HG03558 (cell line): ENCODE measurements around the gene HRG.
"Not testable (repeated sequence)": the region's sequence is repeated elsewhere in the genome, so short reads cannot be mapped to it uniquely, and the experiment has no call there.

Experiments used
- ATAC-seq: cut with Tn5 transposase; IDR thresholded peaks from one replicate; pipeline ENCODE4 v1.9.1; 2021; ENCODE audit warnings: moderate number of reproducible peaks; ENCODE audit not compliant: unreplicated experiment; ENCODE audit errors: extremely low read depth

Gene HRG

DNA sequence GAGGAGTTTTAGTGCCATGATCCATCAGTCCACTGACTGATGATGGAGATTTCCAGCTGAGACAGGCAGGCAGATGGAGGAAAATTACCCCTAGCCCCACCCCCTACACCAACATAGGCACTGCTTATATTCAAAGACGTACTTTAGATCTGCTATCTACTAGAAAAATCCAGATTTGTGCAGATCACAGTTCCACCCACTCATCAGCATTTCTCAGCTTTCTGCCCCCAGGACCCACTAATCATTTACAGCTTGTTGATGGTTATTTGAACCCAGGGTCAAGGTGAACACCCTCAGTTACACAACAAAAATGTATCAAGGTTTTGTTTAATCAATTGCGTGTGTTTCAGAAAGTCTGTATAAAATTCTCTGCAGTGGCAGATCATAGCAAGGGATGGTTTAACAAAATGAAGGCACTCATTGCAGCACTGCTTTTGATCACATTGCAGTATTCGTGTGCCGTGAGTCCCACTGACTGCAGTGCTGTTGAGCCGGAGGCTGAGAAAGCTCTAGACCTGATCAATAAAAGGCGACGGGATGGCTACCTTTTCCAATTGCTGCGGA is at the start of gene HRG:
TSS of gene HRG (plus strand) at position 390 of the 564 bp plus-strand sequence. CDS start at position 408, 18 bp downstream.
- no peak for ATAC-seq

DNA sequence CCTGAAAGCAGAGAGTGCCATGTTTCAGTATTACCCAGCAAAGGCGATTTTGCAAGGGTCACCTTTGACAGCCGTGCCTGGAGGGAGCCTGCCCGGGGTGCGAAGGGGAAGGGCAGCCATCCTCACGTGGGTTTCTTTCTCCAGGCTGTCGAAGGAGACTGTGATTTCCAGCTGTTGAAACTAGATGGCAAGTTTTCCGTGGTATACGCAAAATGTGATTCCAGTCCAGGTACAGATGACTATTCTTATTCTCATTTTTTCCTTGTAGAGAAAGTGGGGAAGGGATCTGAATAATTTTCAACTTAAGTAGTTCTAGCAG is 49.6 kb upstream of the HRG start:
- ATAC-seq, result no peak

DNA sequence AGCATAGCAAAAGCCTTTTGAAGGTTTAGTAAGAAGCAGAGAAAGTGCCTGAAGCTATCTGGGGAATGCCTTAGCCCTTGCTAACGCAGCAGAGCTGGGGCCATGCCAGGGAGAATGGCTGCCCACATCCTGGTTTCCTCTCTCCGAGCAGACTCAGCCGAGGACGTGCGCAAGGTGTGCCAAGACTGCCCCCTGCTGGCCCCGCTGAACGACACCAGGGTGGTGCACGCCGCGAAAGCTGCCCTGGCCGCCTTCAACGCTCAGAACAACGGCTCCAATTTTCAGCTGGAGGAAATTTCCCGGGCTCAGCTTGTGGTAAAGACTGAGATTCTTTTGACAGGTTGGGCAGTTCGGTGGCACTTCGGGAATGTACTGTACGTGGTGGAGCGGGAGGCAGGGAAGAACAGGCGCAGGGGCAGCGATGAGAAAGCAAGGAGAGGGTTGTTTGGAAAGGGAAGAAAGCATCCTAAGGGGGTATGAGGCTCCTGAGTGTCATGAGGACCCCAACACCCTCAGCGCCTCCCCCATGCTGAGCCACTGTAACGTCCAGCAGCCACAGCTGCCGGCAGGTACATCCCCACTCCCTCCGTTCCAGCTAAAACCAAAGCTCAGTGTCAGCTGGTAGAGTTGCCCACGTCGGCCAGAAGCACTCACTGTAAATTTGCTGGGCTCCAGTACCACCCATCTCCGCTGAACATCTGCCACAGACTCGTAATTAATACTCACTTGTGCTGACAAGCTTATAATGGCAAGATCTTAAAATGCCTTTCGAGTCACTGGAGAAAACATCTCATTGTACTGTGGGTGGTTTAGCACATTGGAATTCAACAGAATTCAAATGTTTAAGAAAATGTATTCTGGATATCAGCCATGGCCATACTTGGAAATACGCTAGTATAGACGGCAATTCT is 48.5 kb upstream of the HRG start:
- ATAC-seq, result peak; percentile 52

GRCh38 chr3:186618318-186618938 is 47.4 kb upstream of the HRG start:
- no peak for ATAC-seq

- no peak for ATAC-seq
Measured at GRCh38 chr3:186619787-186620212, 46.0 kb upstream of the HRG start.

DNA sequence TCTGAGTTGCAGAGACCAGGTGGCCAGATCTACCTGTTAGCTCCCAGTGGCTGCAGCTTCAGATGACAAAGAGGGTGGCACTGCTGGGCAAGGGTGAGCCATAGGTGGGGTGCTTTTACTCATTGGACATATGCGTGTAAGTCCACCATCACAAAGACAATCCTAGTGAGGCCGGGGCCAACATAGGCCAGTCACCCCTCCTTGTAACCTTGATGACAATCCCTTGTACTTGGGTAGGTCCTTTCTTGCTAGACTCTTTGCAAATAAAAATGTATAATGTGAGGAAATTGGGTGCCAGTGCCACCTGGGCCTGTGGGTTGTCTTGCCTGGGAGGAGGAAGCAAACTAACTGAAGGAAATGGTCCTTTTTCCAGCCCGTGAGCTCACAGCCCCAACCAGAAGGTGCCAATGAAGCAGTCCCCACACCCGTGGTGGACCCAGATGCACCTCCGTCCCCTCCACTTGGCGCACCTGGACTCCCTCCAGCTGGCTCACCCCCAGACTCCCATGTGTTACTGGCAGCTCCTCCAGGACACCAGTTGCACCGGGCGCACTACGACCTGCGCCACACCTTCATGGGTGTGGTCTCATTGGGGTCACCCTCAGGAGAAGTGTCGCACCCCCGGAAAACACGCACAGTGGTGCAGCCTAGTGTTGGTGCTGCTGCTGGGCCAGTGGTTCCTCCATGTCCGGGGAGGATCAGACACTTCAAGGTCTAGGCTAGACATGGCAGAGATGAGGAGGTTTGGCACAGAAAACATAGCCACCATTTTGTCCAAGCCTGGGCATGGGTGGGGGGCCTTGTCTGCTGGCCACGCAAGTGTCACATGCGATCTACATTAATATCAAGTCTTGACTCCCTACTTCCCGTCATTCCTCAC is 45.4 kb upstream of the HRG start:
- no peak for ATAC-seq

- no peak for ATAC-seq
Measured at GRCh38 chr3:186621894-186622650, 43.7 kb upstream of the HRG start.

DNA sequence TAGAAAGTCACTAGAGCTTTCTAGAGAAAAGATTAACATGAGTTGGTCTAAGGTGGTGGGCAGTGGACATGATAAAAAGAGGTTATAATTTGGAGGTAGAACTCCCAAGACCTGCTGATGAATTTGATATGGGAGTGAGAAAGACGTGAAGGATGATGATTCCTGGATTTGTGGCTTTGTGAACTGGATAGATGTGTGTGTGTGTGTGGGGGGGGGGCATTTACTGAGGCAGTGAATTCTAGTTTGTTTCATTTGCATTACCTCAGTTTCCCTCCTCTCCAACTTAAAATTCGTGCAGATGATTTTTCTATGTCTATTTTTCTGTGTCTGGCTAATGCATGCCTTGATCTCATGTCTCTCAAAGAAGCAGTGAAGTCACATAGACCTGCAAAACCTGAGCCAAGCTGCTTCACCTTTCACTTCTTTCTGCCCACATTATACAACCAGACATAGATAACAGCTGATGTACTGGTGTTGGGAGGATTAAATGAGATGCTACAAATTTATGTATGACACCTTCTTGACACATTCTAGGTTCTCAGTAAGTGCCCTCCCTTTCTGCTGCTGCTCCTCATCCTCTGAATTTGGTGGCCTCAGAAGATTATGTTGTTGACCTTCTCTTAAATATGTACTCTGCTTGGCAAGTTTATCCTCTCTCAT is 43.0 kb upstream of the HRG start:
- no peak for ATAC-seq

DNA sequence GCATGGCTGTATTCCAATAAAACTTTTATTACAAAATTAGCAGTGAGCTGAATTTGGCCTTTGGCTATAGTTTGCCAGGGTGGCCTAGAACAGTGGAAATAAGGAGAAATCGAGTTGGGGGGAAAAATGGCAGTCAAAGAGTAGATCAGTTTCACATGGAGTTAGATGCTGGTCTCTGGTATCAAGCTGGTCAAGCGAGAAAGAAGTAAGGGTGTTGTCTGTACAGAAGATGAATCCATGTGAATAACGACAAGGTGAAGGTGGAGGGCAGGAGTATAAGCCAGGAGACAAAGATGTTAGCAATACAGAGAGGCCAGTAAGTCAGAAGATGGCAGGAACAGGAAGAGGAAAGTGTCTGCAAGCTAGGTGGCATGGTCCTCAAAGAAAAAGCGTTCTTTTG is 41.2 kb upstream of the HRG start:
- ATAC-seq, result no peak

GRCh38 chr3:186625600-186626042 is 40.2 kb upstream of the HRG start:
- no peak for ATAC-seq

DNA sequence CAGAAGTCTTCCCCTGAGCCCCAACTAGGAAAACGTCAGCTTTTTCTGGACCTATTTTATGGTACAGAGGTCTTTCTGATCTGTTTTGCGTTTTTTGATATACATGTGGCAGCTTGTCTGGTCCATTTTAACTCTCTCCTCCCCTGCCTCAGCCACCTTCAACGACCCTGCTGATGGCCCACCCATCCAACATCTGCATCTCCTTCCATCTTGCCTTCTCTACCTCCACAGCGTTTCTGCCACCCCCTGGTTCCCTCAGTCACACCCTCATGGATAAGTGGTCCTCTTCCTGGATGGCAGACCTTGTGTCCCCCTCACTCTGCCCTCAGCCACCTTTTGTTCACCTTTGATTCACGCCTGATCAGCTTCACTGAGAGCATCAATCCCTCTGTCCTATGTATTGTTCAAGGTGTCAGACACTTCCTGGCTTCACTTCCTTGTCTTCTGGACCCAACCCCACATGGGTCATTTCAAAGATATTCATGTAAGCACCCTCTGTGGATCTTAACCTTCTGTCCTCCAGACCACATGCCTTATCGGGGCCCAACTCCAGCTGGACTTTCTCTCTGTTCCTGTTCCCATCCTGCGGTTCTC is 39.5 kb upstream of the HRG start:
- ATAC-seq, result no peak

DNA sequence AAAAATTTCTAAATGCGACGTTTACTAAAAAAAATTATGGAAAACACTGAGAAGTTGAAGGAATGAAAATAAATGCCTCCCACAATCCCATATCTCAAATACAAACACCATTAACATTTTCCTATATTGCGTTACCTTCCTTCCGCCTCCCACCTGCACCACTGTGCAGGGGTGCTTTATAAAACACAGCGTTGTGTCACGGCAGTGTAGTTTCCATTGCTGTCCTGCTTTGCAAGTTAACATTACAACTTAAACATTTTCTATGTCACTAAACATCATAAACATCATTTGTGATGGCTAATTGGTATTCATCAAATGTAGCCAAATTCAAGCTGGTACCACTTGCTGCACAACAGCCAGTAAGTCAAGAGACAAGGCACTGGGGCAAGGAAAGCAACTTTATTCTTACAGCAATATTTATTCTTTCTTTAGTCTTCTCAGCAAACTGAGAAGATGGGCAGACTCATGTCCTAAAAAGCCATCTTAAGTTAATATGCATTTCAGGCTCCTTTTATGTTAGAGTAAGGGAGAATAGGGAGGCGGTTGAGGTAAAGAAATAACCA is 37.9 kb upstream of the HRG start:
- no peak for ATAC-seq

DNA sequence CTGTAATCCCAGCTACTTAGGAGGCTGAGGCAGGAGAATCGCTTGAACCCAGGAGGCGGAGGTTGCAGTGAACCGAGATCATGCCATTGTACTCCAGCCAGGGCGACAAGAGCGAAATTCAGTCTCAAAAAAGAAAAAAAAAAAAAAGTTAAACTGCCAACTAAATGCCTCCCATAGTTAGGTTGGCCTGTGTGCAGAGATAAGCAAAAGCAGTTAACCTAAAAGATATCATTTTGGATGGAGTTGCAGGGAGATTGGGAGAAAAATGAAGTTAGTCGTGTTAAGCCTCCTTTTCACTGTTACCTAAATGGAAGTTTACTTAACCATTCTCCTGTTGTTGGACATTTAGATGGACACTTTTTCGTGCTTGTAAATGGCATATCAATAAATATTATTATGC is 37.1 kb upstream of the HRG start:
- no peak for ATAC-seq

DNA sequence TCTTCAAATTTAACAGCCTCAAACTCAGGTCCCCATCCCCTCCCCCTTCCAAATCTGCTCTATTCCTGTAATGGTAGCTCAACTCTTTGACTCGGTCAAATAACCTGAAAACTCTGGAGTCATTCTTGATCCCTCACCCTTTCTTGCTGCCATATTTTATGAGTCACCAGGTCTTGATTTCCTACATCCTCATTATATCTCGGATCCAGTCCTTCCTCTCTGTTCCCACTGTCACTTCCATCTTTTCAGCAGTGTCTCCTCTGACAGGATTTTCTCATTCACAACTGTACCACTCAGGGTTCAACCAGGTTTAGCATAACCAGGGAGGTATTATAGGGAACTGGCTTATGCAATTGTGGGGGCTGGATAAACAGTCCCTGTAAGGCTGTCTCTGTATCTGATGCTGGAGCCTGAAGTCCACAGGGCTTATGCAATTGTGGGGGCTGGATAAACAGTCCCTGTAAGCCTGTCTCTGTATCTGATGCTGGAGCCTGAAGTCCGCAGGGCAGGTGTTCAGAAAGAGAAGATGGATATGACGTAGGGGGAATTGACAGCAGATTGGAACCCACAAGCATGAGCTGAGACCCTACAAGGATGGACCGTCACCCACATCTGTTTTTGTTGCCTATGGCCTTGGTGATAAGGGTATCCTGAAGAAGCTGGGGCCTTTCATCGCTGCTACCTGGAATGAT is 34.7 kb upstream of the HRG start:
- ATAC-seq, result no peak

DNA sequence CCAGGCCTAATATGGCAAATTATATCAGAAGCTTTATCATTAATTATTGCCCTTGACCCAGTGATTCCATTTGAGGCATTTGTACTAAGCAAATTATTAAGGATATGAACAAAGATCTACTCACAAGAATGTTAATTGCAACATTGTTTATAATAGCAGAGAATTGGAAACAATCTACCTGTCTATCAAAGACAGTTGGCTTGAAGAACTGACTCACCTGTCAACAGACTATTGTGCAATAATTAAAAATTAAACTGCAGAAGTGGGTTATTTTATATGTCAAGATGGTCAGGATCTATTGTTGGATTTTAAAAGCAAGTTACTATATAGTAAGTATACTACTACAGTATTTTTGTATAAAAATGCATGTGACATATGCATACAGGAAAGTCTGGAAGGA is 32.3 kb upstream of the HRG start:
- ATAC-seq, result no peak

DNA sequence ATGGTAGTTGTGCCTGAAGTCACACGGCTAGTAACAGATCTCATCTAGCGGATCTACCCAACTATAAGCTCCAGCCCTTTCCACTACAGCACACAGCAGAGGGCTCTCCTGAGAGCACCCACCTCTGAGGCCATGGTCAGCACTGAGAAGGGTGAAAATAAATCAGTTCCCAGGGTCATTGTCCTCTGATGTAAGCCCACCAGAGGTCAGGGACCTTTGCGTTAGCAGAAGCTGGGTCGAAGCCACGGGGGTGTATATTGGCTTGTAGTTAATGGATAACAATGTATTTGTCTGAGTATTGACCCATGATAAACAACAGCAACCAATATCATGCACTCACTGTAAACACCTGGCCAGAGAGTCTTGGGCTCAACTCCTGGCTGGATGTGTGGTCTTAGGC is 31.6 kb upstream of the HRG start:
- not testable (repeated sequence) for ATAC-seq

DNA sequence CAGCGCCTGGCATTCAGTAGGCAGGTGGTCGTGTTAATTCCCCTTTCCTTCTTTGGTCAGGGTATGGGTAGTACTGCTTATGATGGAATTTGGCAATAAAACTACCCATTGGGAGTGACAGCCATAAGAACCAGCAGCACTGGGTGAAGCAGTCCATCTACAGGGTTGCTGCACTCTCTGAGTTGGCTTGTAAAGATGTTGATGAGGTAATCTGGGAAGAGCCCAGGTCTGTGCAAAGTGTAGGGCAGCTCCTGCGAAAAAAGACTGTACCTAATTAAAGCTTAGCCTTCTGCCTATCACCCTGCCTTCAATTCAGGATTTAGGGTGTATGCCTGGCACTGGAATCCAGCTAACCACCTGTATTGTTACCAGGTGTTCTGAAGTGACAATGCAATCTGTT is 30.3 kb upstream of the HRG start:
- no peak for ATAC-seq

DNA sequence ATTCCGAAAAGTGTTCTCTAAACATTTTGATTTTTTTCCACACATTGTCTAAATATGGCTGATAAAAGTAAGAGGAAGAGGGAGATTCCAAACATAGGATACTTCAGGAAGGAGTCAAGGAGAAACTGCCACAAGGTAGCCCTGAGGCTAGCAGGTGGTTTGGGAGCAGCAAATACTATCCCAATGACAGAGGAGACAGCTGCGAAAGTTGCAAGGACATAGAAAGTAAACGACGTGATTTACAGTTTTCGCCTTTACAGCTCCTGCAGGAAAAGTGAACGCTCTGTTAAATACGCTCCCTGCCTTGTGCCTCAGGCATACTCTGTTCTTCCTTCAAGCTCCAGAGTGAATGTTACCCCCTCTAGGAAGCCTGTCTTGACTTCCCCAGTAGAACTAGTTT is 29.3 kb upstream of the HRG start:
- no peak for ATAC-seq
